HG02763 (cell line): Measurements from ENCODE around the gene RASGRF2.

Experiments used
- ATAC-seq: cut with Tn5 transposase; IDR thresholded peaks from one replicate; pipeline ENCODE4 v1.9.1; 2021; ENCODE audit warnings: mild to moderate bottlenecking, moderate library complexity; ENCODE audit not compliant: unreplicated experiment

The RASGRF2 gene

GRCh38 chr5:80959768-80960442, at the start of gene RASGRF2:
Gene RASGRF2 (plus strand): TSS chr5:80960363. CDS start chr5:80960739, 376 bp downstream.
- no peak for ATAC-seq

GRCh38 chr5:80912479-80912878, 47.7 kb upstream of the RASGRF2 start:
- ATAC-seq, result no peak

GRCh38 chr5:80915716-80916115, 44.4 kb upstream of the RASGRF2 start:
- no peak for ATAC-seq

- ATAC-seq, result no peak
Measured at GRCh38 chr5:80916676-80917075, 43.5 kb upstream of the RASGRF2 start.

- no peak for ATAC-seq
Measured at GRCh38 chr5:80917631-80918030, 42.5 kb upstream of the RASGRF2 start.

- no peak for ATAC-seq
Measured at GRCh38 chr5:80919678-80920196, 40.4 kb upstream of the RASGRF2 start.

- no peak for ATAC-seq
Measured at GRCh38 chr5:80920333-80920732, 39.8 kb upstream of the RASGRF2 start.

GRCh38 chr5:80921026-80921425, 39.1 kb upstream of the RASGRF2 start:
- no peak for ATAC-seq

- ATAC-seq, result no peak
Measured at GRCh38 chr5:80925931-80926330, 34.2 kb upstream of the RASGRF2 start.

GRCh38 chr5:80926536-80926935, 33.6 kb upstream of the RASGRF2 start:
- no peak for ATAC-seq

- no peak for ATAC-seq
Measured at GRCh38 chr5:80926979-80927656, 33.0 kb upstream of the RASGRF2 start.

- no peak for ATAC-seq
Measured at GRCh38 chr5:80928073-80928472, 32.1 kb upstream of the RASGRF2 start.

GRCh38 chr5:80930940-80931339, 29.2 kb upstream of the RASGRF2 start:
- ATAC-seq, result no peak

GRCh38 chr5:80931411-80931810, 28.8 kb upstream of the RASGRF2 start:
- ATAC-seq, result no peak

GRCh38 chr5:80933036-80933435, 27.1 kb upstream of the RASGRF2 start:
- ATAC-seq, result no peak

- ATAC-seq, result no peak
Measured at GRCh38 chr5:80934751-80935150, 25.4 kb upstream of the RASGRF2 start.

- no peak for ATAC-seq
Measured at GRCh38 chr5:80935811-80936385, 24.3 kb upstream of the RASGRF2 start.

- ATAC-seq, result no peak
Measured at GRCh38 chr5:80936881-80937280, 23.3 kb upstream of the RASGRF2 start.

GRCh38 chr5:80937584-80938356, 22.4 kb upstream of the RASGRF2 start:
- ATAC-seq, result no peak

GRCh38 chr5:80941496-80941895, 18.7 kb upstream of the RASGRF2 start:
- no peak for ATAC-seq

- ATAC-seq, result no peak
Measured at GRCh38 chr5:80951366-80951765, 8.8 kb upstream of the RASGRF2 start.
